H1 (cell line): Measurements from ENCODE around the gene NOS3. TPM values are rescaled to one million over a fixed set of nuclear protein-coding genes. Genes with fewer than 3 reads are reported as not detected.

Experiments used
- CTCF ChIA-PET: fragments of 300-600 bp; sonication (Branson Sonifier 250); formaldehyde crosslinking; loops from one replicate; lab custom pipeline; 2021; ENCODE audit not compliant: partially characterized antibody; lab: Charles Lee
- POLR2A ChIA-PET: fragments of 300-600 bp; sonication (Branson Sonifier 250); formaldehyde crosslinking; loops from one replicate; lab custom pipeline; 2021; ENCODE audit warnings: inconsistent platforms; ENCODE audit not compliant: partially characterized antibody; lab: Charles Lee
- DNase-seq, 2 experiments: peaks; one replicate each; pipeline versions ENCODE4 v3.0.0 to v3.0.0-alpha.2; 2010 to 2022; ENCODE audit warnings: low spot score in 2 of 2, low read depth in 1 of 2, mixed read lengths in 1 of 2
- FAIRE-seq: peaks from 2 replicates; lab custom pipeline; 2011; peaks lifted over from hg19 to GRCh38; lab: Jason Lieb, UNC
- H2AFZ ChIP-seq: 2 replicates; pipeline ENCODE4 v1.8.1; 2012; ENCODE audit warnings: low read length, inconsistent platforms
- H2AK5ac ChIP-seq: 2 replicates; pipeline ENCODE4 v1.6.1; 2013; ENCODE audit warnings: low read depth, low read length
- H2BK120ac ChIP-seq: replicated peaks from 2 replicates; pipeline ENCODE3; 2013; ENCODE audit warnings: low read depth, low read length, inconsistent platforms
- H2BK12ac ChIP-seq: 2 replicates; pipeline ENCODE4 v1.6.1; 2013; ENCODE audit warnings: low read depth, low read length
- H2BK15ac ChIP-seq: 2 replicates; pipeline ENCODE4 v1.6.1; 2013; ENCODE audit warnings: low read length
- H2BK20ac ChIP-seq: 2 replicates; pipeline ENCODE4 v1.6.1; 2013; ENCODE audit warnings: low read length
- H2BK5ac ChIP-seq: 2 replicates; pipeline ENCODE4 v1.6.1; 2013; ENCODE audit warnings: low read depth, low read length
- H3K14ac ChIP-seq: 2 replicates; pipeline ENCODE4 v1.6.1; 2013; ENCODE audit warnings: inconsistent platforms; ENCODE audit not compliant: insufficient read length
- H3K18ac ChIP-seq: 2 replicates; pipeline ENCODE4 v1.6.1; 2013; ENCODE audit warnings: low read length; ENCODE audit errors: extremely low read depth
- H3K23ac ChIP-seq: 2 replicates; pipeline ENCODE4 v1.6.1; 2013; ENCODE audit warnings: inconsistent platforms; ENCODE audit not compliant: insufficient read length
- H3K23me2 ChIP-seq: 2 replicates; pipeline ENCODE4 v1.6.1; 2013; ENCODE audit warnings: low read depth, low read length
- H3K27ac ChIP-seq: 2 replicates; pipeline ENCODE4 v1.6.1; 2011; ENCODE audit warnings: low read depth, low read length, inconsistent platforms
- H3K27me3 ChIP-seq, 4 experiments: replicated peaks in 1 of 4; 1 replicate in 1 of 4; 2 replicates in 3 of 4; pipeline versions ENCODE4 v1.6.1 to v1.8.1; 2011 to 2013; ENCODE audit warnings: low read length in 3 of 4, mild to moderate bottlenecking in 3 of 4, inconsistent platforms in 2 of 4, mixed read lengths in 2 of 4, moderate library complexity in 1 of 4; ENCODE audit not compliant: control insufficient read depth in 3 of 4, insufficient read depth in 3 of 4; ENCODE audit errors: extremely low read depth in 1 of 4
- H3K36me3 ChIP-seq, 4 experiments: 2 replicates each; pipeline versions ENCODE4 v1.6.1 to v1.8.1; 2011 to 2013; ENCODE audit warnings: mild to moderate bottlenecking in 4 of 4, low read length in 3 of 4, moderate library complexity in 2 of 4, control low read depth in 1 of 4, inconsistent platforms in 1 of 4; ENCODE audit not compliant: insufficient read depth in 4 of 4, control insufficient read depth in 2 of 4
- H3K4ac ChIP-seq: replicated peaks from 2 replicates; pipeline ENCODE3; 2013; ENCODE audit warnings: low read length, low read depth, mixed read lengths, inconsistent platforms; ENCODE audit not compliant: insufficient read length
- H3K4me1 ChIP-seq, 4 experiments: replicated peaks in 1 of 4; 1 replicate in 1 of 4; 2 replicates in 3 of 4; pipeline versions ENCODE4 v1.6.1 to v1.8.1; 2011 to 2013; ENCODE audit warnings: low read length in 3 of 4, inconsistent platforms in 2 of 4, mixed read lengths in 1 of 4; ENCODE audit not compliant: insufficient read depth in 4 of 4, control insufficient read depth in 3 of 4
- H3K4me2 ChIP-seq, 2 experiments: 2 replicates each; pipeline versions ENCODE4 v1.6.1 to v1.8.1; 2011 to 2013; ENCODE audit warnings: low read depth in 2 of 2, low read length in 2 of 2, control low read depth in 1 of 2, inconsistent platforms in 1 of 2, mild to moderate bottlenecking in 1 of 2; ENCODE audit not compliant: insufficient read depth in 1 of 2
- H3K4me3 ChIP-seq, 4 experiments: fragments of 200-600, 300-600 bp in 1 of 4; sonication (generic), shearing (Covaris generic), sonication (Bioruptor Twin) in 1 of 4; 2 replicates each; pipeline versions ENCODE4 v1.5.1 to v1.8.1; 2011 to 2016; ENCODE audit warnings: low read length in 4 of 4, low read depth in 3 of 4, control low read depth in 2 of 4, inconsistent platforms in 2 of 4, mild to moderate bottlenecking in 2 of 4, mixed read lengths in 1 of 4, moderate library complexity in 1 of 4; ENCODE audit not compliant: insufficient read depth in 2 of 4; ENCODE audit errors: extremely low read depth in 1 of 4
- H3K56ac ChIP-seq: replicated peaks from 2 replicates; pipeline ENCODE3; 2013; ENCODE audit warnings: low read depth, mild to moderate bottlenecking, mixed read lengths, low read length, inconsistent platforms; ENCODE audit not compliant: insufficient read length
- H3K79me1 ChIP-seq: 2 replicates; pipeline ENCODE4 v1.6.1; 2013; ENCODE audit warnings: low read depth, low read length, control low read depth
- H3K79me2 ChIP-seq, 2 experiments: 2 replicates each; pipeline versions ENCODE4 v1.6.1 to v1.8.1; 2012 to 2013; ENCODE audit warnings: low read length in 2 of 2, mild to moderate bottlenecking in 2 of 2, inconsistent platforms in 1 of 2; ENCODE audit not compliant: insufficient read depth in 2 of 2, control insufficient read depth in 1 of 2
- H3K9ac ChIP-seq, 4 experiments: replicated peaks in 1 of 4; 1 replicate in 1 of 4; 2 replicates in 3 of 4; pipeline versions ENCODE4 v1.6.1 to v1.8.1; 2011 to 2013; ENCODE audit warnings: low read depth in 3 of 4, low read length in 3 of 4, control low read depth in 2 of 4, mild to moderate bottlenecking in 2 of 4, moderate library complexity in 2 of 4, inconsistent platforms in 1 of 4; ENCODE audit errors: extremely low read depth in 1 of 4
- H3K9me3 ChIP-seq, 2 experiments: 2 replicates each; pipeline versions ENCODE4 v1.6.1 to v1.8.1; 2012 to 2013; ENCODE audit warnings: mild to moderate bottlenecking in 2 of 2, moderate library complexity in 2 of 2, control low read depth in 1 of 2, inconsistent platforms in 1 of 2, low read depth in 1 of 2, low read length in 1 of 2, mixed read lengths in 1 of 2; ENCODE audit not compliant: insufficient read depth in 2 of 2
- H4K20me1 ChIP-seq, 2 experiments: replicated peaks in 1 of 2; 2 replicates each; pipeline versions ENCODE3 to v1.8.1; 2011 to 2013; ENCODE audit warnings: inconsistent platforms in 2 of 2, low read length in 2 of 2, mild to moderate bottlenecking in 1 of 2; ENCODE audit not compliant: insufficient read depth in 2 of 2, control insufficient read depth in 1 of 2
- H4K5ac ChIP-seq: 2 replicates; pipeline ENCODE4 v1.6.1; 2013; ENCODE audit warnings: low read length, low read depth, mixed read lengths, inconsistent platforms; ENCODE audit not compliant: insufficient read length
- H4K8ac ChIP-seq: 2 replicates; pipeline ENCODE4 v1.8.0; 2013; ENCODE audit warnings: mild to moderate bottlenecking, moderate library complexity, low read length, inconsistent platforms; ENCODE audit not compliant: insufficient read depth; ENCODE audit errors: extremely low read depth
- H4K91ac ChIP-seq: replicated peaks from 2 replicates; pipeline ENCODE3; 2013; ENCODE audit warnings: low read length, mixed read lengths, inconsistent platforms; ENCODE audit not compliant: insufficient read length
- BCL11A ChIP-seq, 2 experiments: IDR thresholded peaks; one replicate each; pipeline ENCODE4 v1.6.1; 2011; ENCODE audit warnings: low read depth in 2 of 2, low read length in 2 of 2, mild to moderate bottlenecking in 2 of 2
- CHD1 ChIP-seq: IDR thresholded peaks from 2 replicates; pipeline ENCODE4 v1.6.1; 2012; ENCODE audit warnings: low read depth, low read length, improper control_type of control experiment
- CHD2 ChIP-seq: IDR thresholded peaks from 2 replicates; pipeline ENCODE4 v1.6.1; 2012; ENCODE audit warnings: low read length, improper control_type of control experiment
- CREB1 ChIP-seq: IDR thresholded peaks from 2 replicates; pipeline ENCODE4 v1.6.1; 2012; ENCODE audit warnings: inconsistent platforms
- EP300 ChIP-seq, 2 experiments: IDR thresholded peaks; 1 replicate in 1 of 2; 2 replicates in 1 of 2; pipeline ENCODE4 v1.6.1; 2011 to 2012; ENCODE audit warnings: low read depth in 2 of 2, low read length in 2 of 2, mild to moderate bottlenecking in 2 of 2, borderline replicate concordance in 1 of 2, inconsistent platforms in 1 of 2, moderate library complexity in 1 of 2
- MAFK ChIP-seq: IDR thresholded peaks from 2 replicates; pipeline ENCODE4 v1.6.1; 2012; ENCODE audit warnings: low read depth, mild to moderate bottlenecking, improper control_type of control experiment, low read length
- MAX ChIP-seq: IDR thresholded peaks from 2 replicates; pipeline ENCODE4 v1.6.1; 2012; ENCODE audit warnings: inconsistent platforms
- SAP30 ChIP-seq: fragments of 300-600 bp; sonication (generic); IDR thresholded peaks from 2 replicates; pipeline ENCODE4 v1.7.1; 2012; ENCODE audit warnings: low read length, moderate library complexity, mild to moderate bottlenecking, inconsistent platforms; ENCODE audit not compliant: insufficient read depth, insufficient replicate concordance
- TBP ChIP-seq: IDR thresholded peaks from 2 replicates; pipeline ENCODE4 v1.6.1; 2011; ENCODE audit warnings: low read depth, low read length, improper control_type of control experiment
- TCF12 ChIP-seq: IDR thresholded peaks from 2 replicates; pipeline ENCODE4 v1.6.1; 2011; ENCODE audit warnings: low read depth, mild to moderate bottlenecking, low read length
- YY1 ChIP-seq: IDR thresholded peaks from 2 replicates; pipeline ENCODE4 v1.6.1; 2011; ENCODE audit warnings: low read depth, mild to moderate bottlenecking, low read length
- WGBS, 2 experiments: shearing (Covaris generic) in 1 of 2; methylation state at CpG; one replicate each; pipeline versions ENCODE4 v1.1.6 to v1.1.7; 2013 to 2015; ENCODE audit warnings: low lambda C conversion rate in 2 of 2, mixed read lengths in 2 of 2, inconsistent platforms in 1 of 2, low coverage in 1 of 2, missing lambda C conversion rate in 1 of 2; ENCODE audit not compliant: insufficient replicate concordance in 2 of 2, insufficient coverage in 1 of 2, insufficient read length in 1 of 2; ENCODE audit errors: extremely low coverage in 1 of 2, missing lambda C conversion rate in 1 of 2; 5-methylcytosine and 5-hydroxymethylcytosine counted together
- polyA plus RNA-seq, 7 experiments: library from polyadenylated mRNA; depleted of rRNA in 3 of 7; stranded (reverse) in 5 of 7; unstranded in 2 of 7; fragments of >200 nt in 5 of 7; fragments of 200-250 nt in 2 of 7; gene quantifications; 1 replicate in 5 of 7; 2 replicates in 1 of 7; 4 replicates in 1 of 7; pipeline versions ENCODE4 v1.2.1 to v1.2.3, GENCODE V29; 2011 to 2013; ENCODE audit warnings: missing spikeins in 2 of 7, mixed read lengths in 2 of 7
- total RNA-seq: library from RNA; stranded (reverse); fragmentation: NEBNext Ultra II Directional; extraction: Animal tissue kit (Norgen Biotek cat#: 25700); gene quantifications from 2 replicates; pipeline ENCODE4 v1.2.1, GENCODE V29; 2021

NOS3 gene
- total and polyA plus RNA-seq, 2 of the 8 experiments (the other 6 are each of a cell fraction or from before 2014, with no cell fraction given): 4.4 to 16.2 TPM

GRCh38 chr7:150957133-150958020 is 33.4 kb upstream of the NOS3 start:
- Histone ChIP-seq H3K23ac (no peak overlapping the region), H3K79me2 (no peaks in the 10 kb centered on the region), H2BK20ac (no peak overlapping the region; the same call in 1 of the 2 replicates), H3K4me2 (peak overlapping the region in 1 of 2 experiments; percentile 19; a peak in 1 of 4 replicates), H3K18ac (no peak overlapping the region), H2BK120ac (no peak overlapping the region), H3K9me3 (no peaks in the 10 kb centered on the region), H3K23me2 (no peaks in the 10 kb centered on the region; the same call in 1 of the 2 replicates), H2BK15ac (no peak overlapping the region), H2BK12ac (no peak overlapping the region), H4K5ac (no peak overlapping the region), H3K14ac (no peak overlapping the region), H4K91ac (no peak overlapping the region), H4K8ac (0 out of 2 replicates have a peak overlapping the region, but pooled peaks have one; percentile 20), H2AK5ac (peak overlapping the region; percentile 75; the same call in 1 of the 2 replicates), H3K56ac (no peak overlapping the region), H3K4me3 (no peak overlapping the region), H3K27ac (no peak overlapping the region), H3K36me3 (no peaks in the 10 kb centered on the region; a peak in 1 of 8 replicates), H3K4ac (no peak overlapping the region), H3K79me1 (no peaks in the 10 kb centered on the region), H3K4me1 (peaks cover 0 to 17% (median 9%) of the 10 kb centered on the region in 4 experiments; a peak in 5 of 7 replicates), H3K27me3 (peaks cover 0 to 27% (median 14%) of the 10 kb centered on the region in 4 experiments; a peak in 5 of 7 replicates), H2AFZ (no peak overlapping the region), H4K20me1 (peaks cover 0 to 1% of the 10 kb centered on the region in 2 experiments), H3K9ac (no peak overlapping the region), H2BK5ac (no peak overlapping the region)
- CTCF ChIA-PET: interaction anchor here (1.0 to 25.2 kb wide), 5 partner anchors 9 to 59 kb away, joined by 3 to 797 read pairs (median 7); partner anchors contain the start of gene KCNH2
- DNase-seq (no peak), FAIRE-seq (no peak)
- 89% methylated on average over 24 of the region's 26 CpGs; no CpG with 5 or more reads in 1 of the 2 experiments for WGBS, 2 experiments
- POLR2A ChIA-PET: interaction anchor here (1.2 to 1.4 kb wide), 2 partner anchors 9 to 22 kb away, joined by 3 to 4 read pairs; no protein-coding TSS in a partner anchor
- TF ChIP-seq MAFK (no peak), CHD1 (no peak), SAP30 (no peak), CHD2 (no peak), MAX (no peak), TCF12 (no peak), EP300 (IDR thresholded peaks at IDR 0.05; ENCODE audit: borderline replicate concordance in 1 of 2, low read depth in 2 of 2, low read length in 2 of 2) (no peak), BCL11A (IDR thresholded peaks at IDR 0.05; ENCODE audit: low read depth in 2 of 2, low read length in 2 of 2) (no peak), YY1 (no peak), TBP (no peak), CREB1 (no peak)
